Erythroblast (primary cell): ENCODE data around the gene SLC44A3.

Experiments
- GATA1 ChIP-seq: IDR thresholded peaks from 2 replicates; pipeline ENCODE4 v1.6.1; 2011; ENCODE audit warnings: low read depth, mild to moderate bottlenecking, control low read depth, low read length, moderate library complexity
- POLR2A ChIP-seq: IDR thresholded peaks from 2 replicates; pipeline ENCODE4 v1.6.1; 2011; ENCODE audit warnings: mild to moderate bottlenecking, low read length

DNA sequence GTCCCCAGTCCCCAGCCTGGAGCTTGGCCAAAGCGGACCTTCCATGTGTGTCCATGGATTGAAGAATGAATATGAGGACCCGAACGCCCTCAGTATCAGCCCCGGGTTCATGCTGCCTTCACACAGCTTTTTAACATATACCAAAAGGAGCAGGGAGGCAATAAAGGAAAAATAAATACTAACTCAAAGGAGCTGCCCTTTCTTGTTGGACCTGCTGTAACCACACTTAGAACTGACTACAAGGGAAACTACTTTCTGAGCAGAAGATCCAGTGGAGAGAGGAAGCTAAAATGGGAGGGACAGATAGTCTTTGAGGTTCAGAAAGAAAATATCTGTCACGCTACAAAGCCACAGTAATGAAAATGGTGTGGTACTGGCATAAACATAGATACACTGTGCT, 58.2 kb downstream of the SLC44A3 start:
- TF ChIP-seq POLR2A (no peak), GATA1 (no peak)
